ENCODE results near the gene GALNT18.

Gene GALNT18

DNA sequence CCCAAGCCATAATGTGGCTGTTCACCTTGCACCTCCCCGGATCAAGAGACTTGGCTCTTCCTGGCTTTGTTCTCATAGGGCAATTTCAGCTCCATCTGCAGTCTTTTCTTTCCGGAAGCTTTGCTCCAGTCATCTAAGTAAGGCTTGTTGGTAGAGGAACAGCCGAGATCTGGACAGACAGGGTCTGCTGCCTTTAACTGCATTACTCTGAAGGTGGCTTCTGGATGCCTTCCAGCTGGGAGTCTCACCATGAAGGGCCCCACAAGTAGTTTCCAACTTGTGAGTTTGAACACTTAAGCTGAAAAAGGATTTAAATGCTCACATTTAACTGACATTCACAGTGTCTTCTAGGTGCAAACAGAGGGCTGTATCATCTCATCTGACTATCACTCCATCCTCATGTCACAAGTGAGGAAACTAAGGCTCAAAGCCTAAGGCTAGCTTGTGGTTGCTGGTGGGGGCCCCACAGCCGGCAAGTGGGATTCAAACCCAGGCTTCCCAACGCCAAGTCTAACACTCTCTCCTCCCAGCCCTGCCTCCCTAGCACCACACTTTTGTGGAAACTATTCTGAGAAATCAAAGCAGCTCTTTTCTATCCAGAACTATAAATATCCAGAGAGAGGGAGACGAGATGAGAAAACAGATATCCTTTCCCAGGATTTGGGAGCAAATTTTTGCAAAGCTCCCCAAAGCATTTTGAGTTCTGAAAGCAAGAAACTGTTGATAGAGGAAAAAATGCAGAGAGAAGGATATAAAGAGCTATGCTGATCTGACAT is 58.4 kb downstream of the GALNT18 start:
- FAIRE-seq = no peak

DNA sequence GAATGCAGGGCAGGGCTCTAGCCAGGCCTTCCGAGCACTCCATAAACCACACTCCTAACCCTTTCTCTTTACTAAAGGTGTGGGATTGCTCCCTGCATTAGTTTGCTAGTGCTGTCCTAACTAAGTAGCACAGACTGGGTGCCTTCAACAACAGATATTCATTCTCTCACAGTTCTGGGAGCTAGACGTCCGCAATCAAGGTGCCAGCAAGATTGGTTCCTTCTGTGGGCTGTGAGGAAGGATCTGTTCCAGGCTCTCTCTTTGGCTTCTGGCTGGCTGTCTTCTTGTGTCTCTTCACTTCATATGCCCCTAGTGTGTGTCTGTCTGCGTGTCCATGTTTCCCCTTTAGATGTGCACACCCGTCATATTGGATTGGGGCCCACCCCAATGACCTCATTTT is 59.8 kb downstream of the GALNT18 start:
- no peak for FAIRE-seq

- FAIRE-seq = no peak
Measured at GRCh38 chr11:11558826-11559225, 63.0 kb downstream of the GALNT18 start.

DNA sequence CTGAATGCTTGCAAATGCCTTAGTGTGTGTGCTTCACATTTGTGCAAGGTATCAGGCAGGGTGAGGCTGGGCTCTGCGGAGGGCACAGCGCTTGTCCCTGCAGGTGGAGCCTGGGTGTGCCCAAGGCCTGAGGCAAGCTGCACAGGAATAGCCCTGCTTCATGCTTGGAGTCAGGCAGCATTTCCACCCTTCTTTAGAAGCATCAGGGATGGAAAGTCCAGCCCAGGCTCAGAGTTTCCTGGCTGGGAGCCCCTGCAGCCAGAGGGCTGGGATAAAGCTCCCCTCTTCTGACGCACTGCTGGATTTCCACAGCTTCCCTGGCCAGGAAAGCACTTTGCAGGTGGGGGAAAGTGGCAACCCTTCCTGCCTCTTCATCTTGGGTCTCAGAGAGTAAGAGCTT is 63.4 kb downstream of the GALNT18 start:
- no peak for FAIRE-seq

DNA sequence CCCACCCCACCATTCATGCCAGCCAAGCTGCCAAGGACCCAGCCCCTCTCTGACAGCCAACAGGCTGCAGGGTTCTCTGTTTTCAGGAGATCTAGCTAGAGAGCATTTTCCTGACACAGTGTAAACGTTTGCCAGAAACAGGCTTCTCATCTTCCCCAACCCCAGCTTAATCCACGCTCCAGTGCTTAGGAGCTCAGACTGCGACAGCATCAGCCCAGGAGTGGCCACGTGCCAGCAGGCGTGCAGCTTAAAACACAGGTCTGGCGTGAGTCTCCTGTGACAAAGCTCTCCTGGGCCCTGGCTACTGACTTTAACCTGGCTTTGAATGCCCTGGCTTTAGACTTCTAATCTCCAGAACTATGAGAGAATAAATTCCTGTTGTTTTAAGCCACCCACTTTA is 66.6 kb downstream of the GALNT18 start:
- no peak for FAIRE-seq

DNA sequence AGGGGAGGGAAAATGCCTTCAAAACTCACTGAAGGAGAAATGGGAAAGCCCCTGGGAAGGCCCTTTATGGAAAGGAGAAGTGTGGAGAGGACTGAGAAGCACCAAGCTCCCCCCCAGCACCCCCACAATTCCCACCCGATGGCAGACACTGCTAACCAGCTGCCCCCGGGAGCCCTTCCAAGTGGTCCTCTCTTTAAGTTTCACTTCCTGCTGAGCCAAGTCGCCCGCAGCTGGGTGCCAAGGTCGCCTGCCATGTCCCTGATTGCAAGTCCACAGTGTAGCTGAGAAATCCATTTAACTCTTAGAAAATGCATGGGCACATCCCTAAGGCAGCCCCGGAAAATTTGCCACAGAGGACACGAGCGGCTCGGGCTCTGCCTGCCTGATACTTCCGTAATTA is 68.2 kb downstream of the GALNT18 start:
- no peak for FAIRE-seq

DNA sequence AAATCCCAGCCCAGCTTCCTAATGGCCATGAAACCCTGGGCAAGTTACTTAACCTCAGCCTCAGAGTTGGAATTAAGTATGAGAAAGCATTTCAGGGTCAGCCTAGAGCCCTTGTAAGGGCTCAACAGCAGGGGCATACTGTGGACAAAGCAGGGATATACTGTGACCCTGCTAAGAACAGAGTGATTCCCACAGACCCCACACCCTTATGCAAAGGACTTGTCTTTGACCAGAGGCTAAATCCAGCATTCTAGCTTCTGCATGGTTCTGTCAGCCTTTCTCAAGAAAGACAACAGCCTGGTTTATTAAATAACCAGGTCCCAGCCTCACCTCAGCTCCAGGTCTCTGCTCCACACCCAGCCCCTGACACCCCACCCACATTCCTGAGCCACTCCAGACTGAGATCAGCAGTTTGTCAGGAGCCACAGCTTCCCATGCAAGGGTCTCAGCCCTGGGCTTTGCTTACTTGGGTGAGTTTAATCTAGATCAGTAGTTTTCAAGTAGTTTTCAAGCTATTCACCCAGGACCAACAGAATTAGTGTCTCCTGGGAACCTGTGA is 69.2 kb downstream of the GALNT18 start:
- no peak for FAIRE-seq

- no peak for FAIRE-seq
Measured at GRCh38 chr11:11550534-11550933, 71.3 kb downstream of the GALNT18 start.

- no peak for FAIRE-seq
Measured at GRCh38 chr11:11545285-11546275, 76.2 kb downstream of the GALNT18 start.

DNA sequence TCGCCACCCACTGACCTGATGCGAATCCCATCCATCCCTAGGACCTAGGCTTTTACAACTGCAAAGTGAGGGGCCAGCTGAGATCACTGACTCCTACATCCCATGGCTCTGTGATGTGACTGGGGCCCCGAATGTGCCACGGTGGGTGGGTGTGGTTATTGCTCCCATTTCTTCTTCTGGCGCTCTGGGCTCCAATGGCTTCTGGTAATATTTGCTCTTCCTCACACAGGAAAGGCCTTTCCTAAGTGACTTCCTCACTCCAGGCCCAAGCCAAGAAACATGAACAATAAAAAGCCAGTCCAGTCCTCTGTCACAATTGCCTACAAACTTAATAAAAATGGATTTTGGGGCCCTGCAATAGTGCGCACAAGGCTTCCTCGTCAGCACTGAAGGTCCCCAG is 78.1 kb downstream of the GALNT18 start:
- no peak for FAIRE-seq

GRCh38 chr11:11540157-11540556 is 81.6 kb downstream of the GALNT18 start:
- FAIRE-seq = no peak

DNA sequence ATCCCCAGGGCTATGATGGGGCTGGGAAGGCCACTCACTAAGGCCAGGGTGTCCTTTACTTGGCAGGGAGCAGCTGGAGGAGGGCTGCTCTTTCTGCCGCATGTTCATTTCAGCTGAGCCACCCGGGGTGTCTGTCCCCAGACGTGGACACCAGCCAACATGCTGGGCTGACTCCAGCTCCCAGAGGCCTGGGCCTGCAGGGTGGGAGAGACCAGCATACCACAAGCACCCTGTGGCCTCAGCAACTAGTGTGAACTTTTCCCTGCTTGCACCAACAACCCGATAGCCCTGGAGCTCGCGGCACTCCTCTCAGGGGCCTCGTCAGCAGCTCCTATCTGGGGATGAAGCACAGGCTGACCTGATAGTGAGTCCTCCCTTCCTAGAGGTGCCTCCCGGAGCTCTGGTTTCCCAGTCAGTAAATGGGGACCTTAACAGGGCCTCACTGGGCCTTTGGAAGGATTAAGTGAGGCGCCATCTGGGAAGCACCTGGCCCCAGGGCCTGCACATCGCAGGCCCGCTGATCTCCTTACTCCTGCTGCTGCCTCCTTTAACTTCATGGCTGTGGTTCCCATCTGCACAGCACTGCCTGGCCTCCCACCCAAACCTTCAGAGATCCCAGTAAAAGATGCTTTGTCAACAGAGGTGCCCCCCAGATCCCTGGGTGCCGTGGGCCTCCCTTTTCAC is 83.4 kb downstream of the GALNT18 start:
- no peak for FAIRE-seq

DNA sequence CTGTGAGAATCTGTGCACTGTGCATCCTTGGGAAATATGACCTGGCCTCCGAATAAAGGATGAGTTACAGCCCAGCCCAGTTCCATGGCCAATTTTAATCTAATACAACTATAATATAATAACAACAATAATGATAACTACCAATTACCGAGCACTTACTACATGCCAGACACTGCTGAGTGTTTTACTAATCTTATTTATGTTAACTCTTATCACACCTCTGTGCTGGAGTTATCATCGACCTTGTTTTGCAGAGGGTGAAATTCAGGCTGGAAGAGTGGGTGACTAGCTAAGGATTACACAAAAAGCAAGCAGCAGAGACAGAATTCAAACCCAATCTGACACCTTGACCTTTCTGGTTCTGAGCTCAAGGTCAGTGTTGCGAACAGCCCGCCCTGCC is 83.9 kb downstream of the GALNT18 start:
- FAIRE-seq = no peak

- FAIRE-seq = no peak
Measured at GRCh38 chr11:11537372-11537771, 84.4 kb downstream of the GALNT18 start.

- FAIRE-seq = no peak
Measured at GRCh38 chr11:11536650-11537049, 85.2 kb downstream of the GALNT18 start.

GRCh38 chr11:11535611-11536010 is 86.2 kb downstream of the GALNT18 start:
- FAIRE-seq = no peak

GRCh38 chr11:11534981-11535380 is 86.8 kb downstream of the GALNT18 start:
- no peak for FAIRE-seq

DNA sequence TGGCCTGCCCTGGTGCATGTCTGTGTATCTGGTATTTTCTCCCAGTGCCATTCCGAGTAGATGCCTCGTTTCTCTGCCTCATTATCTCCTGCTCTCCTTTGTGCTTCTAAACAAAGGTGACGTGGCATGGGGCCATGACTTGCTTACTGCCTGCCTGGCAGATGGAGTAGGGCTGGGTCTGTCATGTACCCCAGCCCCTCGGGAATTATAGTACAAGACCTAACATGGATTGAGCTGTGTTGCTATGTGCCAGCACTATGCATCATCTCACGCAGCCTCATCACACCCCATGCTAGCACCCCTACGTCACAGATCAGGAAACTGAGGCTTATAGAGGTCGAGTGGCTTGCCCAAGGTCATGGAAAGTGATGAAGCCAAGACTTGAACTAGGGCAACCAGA is 88.1 kb downstream of the GALNT18 start:
- FAIRE-seq = no peak

DNA sequence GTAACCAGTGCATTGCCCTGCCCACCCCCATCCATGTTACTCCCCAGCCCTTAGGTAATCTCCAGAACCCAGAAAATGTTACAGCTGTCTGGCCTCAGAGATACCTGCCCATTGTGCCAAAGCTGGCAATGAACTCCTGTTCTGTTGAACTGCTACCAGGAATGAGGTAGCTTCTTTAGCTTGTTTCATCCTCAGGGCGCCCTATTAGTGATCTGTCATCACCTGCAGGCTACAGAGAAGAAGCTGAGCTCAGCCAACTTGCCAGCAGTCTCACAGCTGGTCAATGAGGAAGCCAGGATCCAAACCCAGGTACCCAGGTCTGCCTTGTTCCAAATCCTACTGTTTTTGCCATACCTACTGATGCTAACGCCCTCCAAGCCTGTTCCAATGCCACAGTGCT is 88.7 kb downstream of the GALNT18 start:
- FAIRE-seq = no peak

DNA sequence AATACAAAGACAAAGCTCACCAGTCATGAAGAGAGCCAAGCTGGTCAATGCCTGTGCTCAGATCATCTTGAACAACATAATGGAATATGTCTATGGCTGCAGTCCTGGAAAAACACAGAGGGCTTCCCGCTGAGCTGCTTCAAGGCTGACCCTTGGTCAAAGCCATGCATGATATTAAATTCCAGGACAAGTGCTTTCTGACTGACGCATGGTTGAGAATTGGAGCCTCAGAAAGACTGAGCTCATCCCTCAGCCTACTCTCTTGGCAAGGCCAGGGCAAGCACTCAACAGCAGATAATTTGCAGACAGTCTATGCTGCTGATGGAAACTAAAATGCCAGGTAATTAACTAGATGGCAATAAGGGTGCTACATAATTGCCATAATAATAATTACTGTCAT is 89.2 kb downstream of the GALNT18 start:
- FAIRE-seq = no peak

DNA sequence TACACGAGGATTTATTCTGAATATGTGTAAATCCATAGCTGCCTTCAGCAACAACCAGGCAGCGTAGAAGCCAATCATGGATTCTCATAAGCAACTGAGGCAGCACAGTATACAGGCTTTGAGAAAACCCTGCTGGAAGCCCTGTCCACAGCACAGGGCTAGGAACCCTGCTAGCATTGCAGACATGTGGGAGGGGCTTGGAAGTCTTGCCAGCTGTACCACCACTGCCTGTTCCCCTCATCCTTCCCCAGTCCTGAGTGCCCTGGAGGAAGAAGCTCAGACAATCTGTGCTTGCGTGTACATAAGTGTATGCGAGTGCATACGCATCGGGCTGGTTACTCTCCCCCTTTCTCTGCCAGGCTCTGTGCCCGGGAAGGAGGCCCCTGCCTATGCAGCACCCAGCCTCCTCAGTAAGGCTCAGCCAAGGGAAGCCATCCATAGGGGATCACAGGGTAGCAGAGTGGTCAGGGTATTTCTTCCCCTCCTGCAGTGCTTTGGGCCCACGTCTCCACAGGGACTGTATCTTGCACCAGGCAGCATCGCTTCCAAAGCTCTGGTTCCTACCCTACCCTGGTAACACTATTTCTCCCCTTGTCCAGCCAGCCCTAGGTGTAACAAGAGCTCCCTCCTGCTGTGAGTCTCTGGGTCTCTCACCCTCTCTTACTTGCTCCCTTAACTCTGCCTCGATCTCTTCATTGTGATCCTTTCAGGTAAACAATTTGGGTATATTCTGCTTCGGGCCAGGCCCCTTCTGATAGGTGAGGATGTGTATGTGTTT is 90.5 kb downstream of the GALNT18 start:
- FAIRE-seq = no peak

DNA sequence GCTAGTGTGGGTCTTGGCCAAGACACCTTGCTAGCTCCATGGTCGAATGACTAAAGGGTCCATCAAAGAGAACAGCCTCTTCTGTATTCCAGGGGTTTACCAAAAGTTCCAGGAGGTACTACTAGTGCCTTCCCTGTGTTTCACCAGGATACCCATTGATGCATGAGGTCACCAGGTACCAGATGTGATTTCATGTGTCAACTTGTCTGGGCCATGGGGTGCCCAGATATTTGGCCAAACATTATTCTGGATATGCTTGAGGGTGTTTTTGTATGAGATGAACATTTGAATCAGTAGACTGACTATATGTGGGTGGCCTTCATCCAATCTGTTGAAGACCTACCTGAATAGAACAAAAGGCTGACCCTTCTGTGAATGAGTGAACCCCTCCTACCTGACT is 92.8 kb downstream of the GALNT18 start:
- no peak for FAIRE-seq
